Ectodermal cell (in vitro differentiated cells): ENCODE data around the gene PNLDC1.

Experiments
- H3K27ac ChIP-seq: 2 replicates; pipeline ENCODE4 v1.7.0; 2013; ENCODE audit warnings: mild to moderate bottlenecking, low read depth, low read length; ENCODE audit not compliant: insufficient read depth, poor library complexity, severe bottlenecking
- H3K27me3 ChIP-seq: 2 replicates; pipeline ENCODE4 v1.7.0; 2013; ENCODE audit warnings: mild to moderate bottlenecking, low read length; ENCODE audit not compliant: insufficient read depth, control insufficient read depth, poor library complexity, severe bottlenecking
- H3K36me3 ChIP-seq: one replicate; pipeline ENCODE4 v1.7.0; 2013; ENCODE audit warnings: low read length; ENCODE audit not compliant: control insufficient read depth, insufficient read depth
- H3K4me1 ChIP-seq: one replicate; pipeline ENCODE4 v1.7.0; 2013; ENCODE audit warnings: low read length; ENCODE audit not compliant: control insufficient read depth, insufficient read depth
- H3K4me3 ChIP-seq: 2 replicates; pipeline ENCODE4 v1.7.0; 2013; ENCODE audit warnings: low read depth, low read length, control low read depth; ENCODE audit not compliant: insufficient read depth
- H3K9me3 ChIP-seq: 2 replicates; pipeline ENCODE4 v1.7.0; 2013; ENCODE audit warnings: mild to moderate bottlenecking, low read length, moderate library complexity; ENCODE audit not compliant: control insufficient read depth
- whole genome bisulfite sequencing, 2 experiments: methylation state at CpG; one replicate each; pipeline ENCODE4 v1.1.7; 2013; ENCODE audit warnings: missing lambda C conversion rate in 2 of 2; 5-methylcytosine and 5-hydroxymethylcytosine counted together

Gene PNLDC1

DNA sequence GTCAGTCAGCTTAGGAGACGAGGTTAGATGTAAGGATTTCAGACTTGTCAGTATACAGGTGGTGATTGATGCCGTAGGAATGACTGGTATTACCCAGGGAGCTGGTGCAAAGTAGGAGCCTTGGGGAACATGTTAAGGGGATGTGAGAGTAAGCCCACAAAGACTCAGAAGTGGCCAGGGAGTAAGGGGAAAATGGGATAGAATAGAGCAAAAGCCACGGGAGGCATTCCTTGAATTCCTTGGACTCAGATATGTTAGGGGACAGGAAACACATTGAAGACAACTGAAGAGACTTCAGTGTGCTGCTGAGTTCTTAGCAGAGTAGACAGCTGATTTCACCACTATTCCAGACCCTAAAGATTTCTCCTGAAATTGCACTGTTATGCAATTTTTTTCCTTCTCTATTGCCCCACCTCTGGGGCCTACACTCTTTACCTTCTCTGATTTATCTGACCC, 39.4 kb upstream of the PNLDC1 start:
- H3K9me3 ChIP-seq: no peaks in the 10 kb centered on the region
- peaks cover 9% of the 10 kb centered on the region for H3K4me1 ChIP-seq
- 41 to 43% methylated on average over 3 of the region's 3 CpGs for WGBS, 2 experiments
- H3K27me3 ChIP-seq: no peaks in the 10 kb centered on the region
- peak overlapping the region; percentile 78 for H3K27ac ChIP-seq
- peaks cover 12% of the 10 kb centered on the region for H3K36me3 ChIP-seq
- no peak overlapping the region for H3K4me3 ChIP-seq

DNA sequence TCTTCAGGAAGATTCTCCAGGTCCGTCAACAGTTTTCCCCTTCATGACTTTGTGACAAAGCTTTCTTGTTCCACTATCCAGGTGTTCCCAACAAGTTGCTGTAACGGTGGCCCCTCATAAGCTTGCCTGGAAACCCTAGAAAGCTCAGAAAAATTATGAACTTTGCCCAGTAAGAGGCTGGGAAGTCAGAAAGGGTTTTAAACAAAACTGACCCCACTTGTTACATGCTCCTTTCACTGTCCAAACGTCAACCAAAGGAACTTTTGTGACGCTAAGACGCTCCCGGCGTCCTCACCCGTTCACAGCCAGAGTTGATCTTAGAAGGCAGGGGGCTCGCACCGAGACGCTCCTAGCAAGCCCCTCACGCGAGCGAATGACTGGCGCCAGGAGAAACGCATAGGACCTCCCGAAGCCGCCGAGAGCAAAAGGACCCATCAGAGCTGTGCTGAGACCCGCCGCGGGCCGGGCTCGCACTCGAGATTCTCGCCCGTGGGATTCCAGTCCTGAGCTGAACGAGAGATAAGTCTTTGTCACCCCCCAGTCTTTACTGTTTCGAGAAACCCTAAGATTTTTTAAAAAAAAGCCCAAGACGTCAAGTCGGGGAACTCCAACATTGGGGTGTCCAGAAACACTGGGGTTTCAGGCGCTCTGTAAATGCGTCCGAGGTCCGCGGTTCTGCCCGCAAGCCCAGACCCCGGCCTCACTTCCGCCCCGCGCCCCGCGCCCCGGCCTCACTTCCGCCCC, 38.8 kb upstream of the PNLDC1 start:
- Histone ChIP-seq H3K27ac (peak overlapping the region; percentile 68), H3K36me3 (peaks cover 8% of the 10 kb centered on the region), H3K4me1 (peaks cover 9% of the 10 kb centered on the region), H3K9me3 (no peaks in the 10 kb centered on the region), H3K4me3 (peak overlapping the region; percentile 74), H3K27me3 (no peaks in the 10 kb centered on the region)
- 45 to 46% methylated on average over 45 of the region's 45 CpGs for WGBS, 2 experiments

DNA sequence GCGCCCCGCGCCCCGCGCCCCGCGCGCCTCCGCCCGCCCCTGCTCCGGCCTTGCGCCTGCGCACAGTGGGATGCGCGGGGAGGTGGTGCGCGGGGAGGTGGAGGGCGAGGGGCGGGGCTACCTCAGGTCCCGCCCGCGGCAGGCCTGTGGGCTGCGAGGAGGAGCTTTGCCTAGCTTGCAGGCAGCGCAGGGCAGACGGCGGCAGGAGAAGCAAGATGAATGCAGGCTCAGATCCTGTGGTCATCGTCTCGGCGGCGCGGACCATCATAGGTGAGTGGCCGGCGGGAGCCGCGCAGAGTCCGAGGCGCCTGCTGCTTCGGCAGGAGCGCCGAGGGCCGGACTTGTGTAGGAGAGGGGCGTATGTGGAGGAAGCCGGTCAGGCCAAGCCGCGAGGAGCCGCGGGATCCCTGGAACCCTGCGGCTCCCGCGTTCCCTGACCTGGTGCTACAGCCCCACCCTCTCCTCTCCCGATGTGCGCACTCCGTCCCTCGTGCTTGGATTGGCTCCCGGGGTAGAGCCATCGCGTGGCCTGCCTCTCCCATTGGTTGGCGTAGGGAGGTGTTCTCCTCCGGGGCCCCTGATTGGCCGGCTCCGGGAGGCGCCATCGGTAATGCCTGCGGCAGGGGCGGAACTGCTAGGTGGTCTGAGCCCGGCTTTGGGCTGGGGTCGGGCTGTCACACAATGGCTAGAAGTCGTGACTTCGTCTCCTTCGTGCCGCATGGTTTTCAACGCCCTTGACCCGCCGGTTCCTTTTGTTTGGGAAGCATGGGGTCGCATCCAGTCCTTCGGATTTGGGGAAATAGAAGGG, 38.0 kb upstream of the PNLDC1 start, which contains the start of gene ACAT2:
ACAT2 (plus strand) TSS at position 173 of the 808 bp plus-strand sequence; CDS start at position 216, 43 bp downstream.
- H3K4me1 ChIP-seq: peaks cover 9% of the 10 kb centered on the region
- WGBS, 2 experiments: 24 to 25% methylated on average over 76 of the region's 76 CpGs
- peaks cover 14% of the 10 kb centered on the region for H3K36me3 ChIP-seq
- no peaks in the 10 kb centered on the region for H3K9me3 ChIP-seq
- H3K27ac ChIP-seq: peak within 1 kb of the TSS; percentile 97
- H3K27me3 ChIP-seq: no peaks in the 10 kb centered on the region
- peak within 1 kb of the TSS; percentile 74 for H3K4me3 ChIP-seq

DNA sequence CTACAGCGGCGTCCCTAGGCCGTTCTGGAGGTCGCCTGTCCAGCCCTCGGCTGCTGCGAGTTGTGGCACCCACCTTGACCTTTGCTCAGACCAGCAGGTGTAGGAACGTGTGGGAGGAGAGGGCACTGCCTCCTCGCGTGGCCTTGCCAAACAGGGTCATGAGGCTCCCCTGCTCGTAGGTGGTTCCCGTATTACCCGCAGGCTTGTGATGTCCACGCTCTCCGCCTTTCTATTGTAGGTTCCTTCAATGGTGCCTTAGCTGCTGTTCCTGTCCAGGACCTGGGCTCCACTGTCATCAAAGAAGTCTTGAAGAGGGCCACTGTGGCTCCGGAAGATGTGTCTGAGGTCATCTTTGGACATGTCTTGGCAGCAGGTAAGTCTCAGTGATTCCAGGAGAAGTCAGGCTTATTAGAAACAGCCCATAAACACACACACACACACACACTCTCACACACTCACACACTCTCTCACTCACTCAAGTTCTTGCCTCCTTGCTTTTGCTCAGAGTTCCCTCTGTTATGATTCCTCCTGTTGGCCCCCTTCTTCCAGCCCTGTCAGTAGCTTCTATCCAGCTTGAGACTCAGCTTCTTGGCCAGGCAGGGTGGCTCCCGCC, 37.3 kb upstream of the PNLDC1 start:
- H3K9me3 ChIP-seq: no peaks in the 10 kb centered on the region
- H3K4me3 ChIP-seq: peak overlapping the region; percentile 74
- peaks cover 15% of the 10 kb centered on the region for H3K36me3 ChIP-seq
- H3K27ac ChIP-seq: no peak overlapping the region
- 45 to 48% methylated on average over 16 of the region's 16 CpGs for WGBS, 2 experiments
- H3K27me3 ChIP-seq: no peaks in the 10 kb centered on the region
- H3K4me1 ChIP-seq: peaks cover 9% of the 10 kb centered on the region

DNA sequence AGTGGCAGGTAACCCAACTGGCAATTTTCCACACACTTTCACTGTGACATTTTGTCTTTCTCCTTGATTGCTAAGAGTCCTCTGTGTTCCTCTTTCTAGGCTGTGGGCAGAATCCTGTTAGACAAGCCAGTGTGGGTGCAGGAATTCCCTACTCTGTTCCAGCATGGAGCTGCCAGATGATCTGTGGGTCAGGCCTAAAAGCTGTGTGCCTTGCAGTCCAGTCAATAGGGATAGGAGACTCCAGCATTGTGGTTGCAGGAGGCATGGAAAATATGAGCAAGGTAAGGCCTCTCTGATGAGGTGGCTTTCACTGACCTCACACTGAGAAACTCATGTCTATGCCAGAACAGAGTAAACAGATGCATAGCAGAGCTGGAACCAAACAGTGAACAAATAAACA, 33.2 kb upstream of the PNLDC1 start:
- Histone ChIP-seq H3K4me3 (no peak overlapping the region), H3K27ac (no peak overlapping the region), H3K27me3 (no peaks in the 10 kb centered on the region), H3K4me1 (no peaks in the 10 kb centered on the region), H3K36me3 (peaks cover 45% of the 10 kb centered on the region), H3K9me3 (no peaks in the 10 kb centered on the region)

DNA sequence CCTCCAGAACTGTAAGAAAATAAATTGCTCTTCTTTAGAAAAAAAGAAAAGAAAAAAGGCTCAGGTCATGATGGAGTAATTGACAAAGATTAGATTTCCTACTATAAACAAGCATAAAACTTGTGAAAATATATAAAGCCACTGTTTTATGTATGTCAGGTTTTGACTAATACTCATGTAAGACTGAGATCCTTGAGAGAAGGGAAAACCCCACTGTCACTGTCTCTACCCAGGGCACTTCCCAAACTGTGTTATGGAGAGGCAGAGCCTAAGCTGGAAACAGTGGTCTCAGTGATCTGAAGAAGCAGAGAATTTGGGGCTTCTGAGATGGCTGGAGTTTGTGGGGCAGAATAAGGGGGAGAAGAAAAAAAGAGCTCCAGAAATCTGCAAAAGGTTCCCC, 30.6 kb upstream of the PNLDC1 start:
- Histone ChIP-seq H3K27me3 (no peaks in the 10 kb centered on the region), H3K9me3 (no peaks in the 10 kb centered on the region), H3K36me3 (peaks cover 59% of the 10 kb centered on the region), H3K27ac (no peak overlapping the region), H3K4me1 (no peaks in the 10 kb centered on the region), H3K4me3 (no peak overlapping the region)

DNA sequence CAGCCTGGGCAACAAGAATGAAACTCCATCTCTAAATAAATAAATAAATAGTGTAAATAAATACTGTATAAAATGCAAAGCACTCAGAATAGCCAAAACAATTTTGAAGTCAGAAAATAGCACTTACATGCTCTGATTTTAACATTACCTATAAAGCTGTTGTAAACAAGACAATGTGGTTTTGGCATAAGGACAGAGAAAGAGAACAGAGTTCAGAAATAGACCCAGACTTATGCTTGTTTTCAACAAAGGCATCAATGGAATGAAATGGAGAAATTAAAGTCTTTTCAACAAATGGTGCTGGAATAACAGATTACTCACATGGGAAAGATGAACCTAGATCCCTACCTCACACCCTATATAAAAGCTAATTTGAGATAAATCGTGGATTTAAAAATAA, 27.9 kb upstream of the PNLDC1 start:
- peaks cover 66% of the 10 kb centered on the region for H3K36me3 ChIP-seq
- H3K4me1 ChIP-seq: no peaks in the 10 kb centered on the region
- no peak overlapping the region for H3K4me3 ChIP-seq
- no peaks in the 10 kb centered on the region for H3K27me3 ChIP-seq
- H3K27ac ChIP-seq: no peak overlapping the region
- no CpG with 5 or more reads among the region's 1 CpG for WGBS, 2 experiments
- H3K9me3 ChIP-seq: no peaks in the 10 kb centered on the region

DNA sequence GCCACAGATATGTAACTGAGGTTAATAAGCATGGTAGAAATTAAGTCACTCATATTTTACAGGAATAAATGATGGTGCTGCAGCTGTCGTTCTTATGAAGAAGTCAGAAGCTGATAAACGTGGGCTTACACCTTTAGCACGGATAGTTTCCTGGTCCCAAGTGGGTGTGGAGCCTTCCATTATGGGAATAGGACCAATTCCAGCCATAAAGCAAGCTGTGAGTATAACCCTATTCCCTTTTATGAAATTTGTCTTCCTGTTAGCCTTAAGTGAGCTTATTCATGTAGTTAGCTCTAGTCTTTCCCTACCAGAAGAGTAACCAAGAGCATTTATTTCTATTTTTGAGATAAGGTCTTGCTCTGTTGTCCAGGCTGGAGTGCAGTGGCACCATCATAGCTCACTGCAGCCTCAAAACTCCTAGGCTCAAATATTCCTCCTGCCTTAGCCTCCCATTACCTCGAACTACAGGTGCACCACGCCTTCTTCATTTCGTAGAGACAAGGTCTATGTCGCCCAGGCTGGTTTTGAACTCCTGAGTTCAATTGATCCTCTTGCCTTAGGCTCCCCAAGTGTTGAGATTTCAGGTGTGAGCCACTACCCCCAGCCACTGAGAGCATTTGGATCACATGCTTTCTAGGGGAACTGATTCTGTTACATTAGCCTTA, 22.7 kb upstream of the PNLDC1 start:
- H3K4me1 ChIP-seq: no peaks in the 10 kb centered on the region
- 96% methylated on average over 7 of the region's 7 CpGs for WGBS, 2 experiments
- no peaks in the 10 kb centered on the region for H3K27me3 ChIP-seq
- H3K9me3 ChIP-seq: no peaks in the 10 kb centered on the region
- H3K36me3 ChIP-seq: peaks cover 67% of the 10 kb centered on the region
- H3K27ac ChIP-seq: no peak overlapping the region
- no peak overlapping the region for H3K4me3 ChIP-seq

DNA sequence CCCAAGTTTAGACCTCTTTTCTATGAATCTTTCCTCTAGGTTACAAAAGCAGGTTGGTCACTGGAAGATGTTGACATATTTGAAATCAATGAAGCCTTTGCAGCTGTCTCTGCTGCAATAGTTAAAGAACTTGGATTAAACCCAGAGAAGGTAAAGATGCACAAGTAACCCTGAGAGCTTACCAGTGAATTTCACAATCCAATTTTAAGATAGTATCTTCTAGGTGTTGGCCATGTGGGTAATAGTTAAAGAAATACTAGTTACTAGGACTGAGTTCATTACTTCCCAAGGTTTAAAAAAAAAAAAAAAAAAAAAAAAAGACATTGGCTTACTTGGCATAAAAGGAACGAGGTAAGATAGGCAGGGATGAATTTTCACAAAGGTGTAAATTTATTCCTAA, 21.9 kb upstream of the PNLDC1 start:
- Histone ChIP-seq H3K4me1 (no peaks in the 10 kb centered on the region), H3K4me3 (no peak overlapping the region), H3K9me3 (no peaks in the 10 kb centered on the region), H3K27ac (no peak overlapping the region), H3K36me3 (peaks cover 67% of the 10 kb centered on the region), H3K27me3 (no peaks in the 10 kb centered on the region)
- 87 to 90% methylated on average over 1 of the region's 1 CpG for WGBS, 2 experiments
